ENCODE data around the gene COL5A1.

Gene COL5A1

DNA sequence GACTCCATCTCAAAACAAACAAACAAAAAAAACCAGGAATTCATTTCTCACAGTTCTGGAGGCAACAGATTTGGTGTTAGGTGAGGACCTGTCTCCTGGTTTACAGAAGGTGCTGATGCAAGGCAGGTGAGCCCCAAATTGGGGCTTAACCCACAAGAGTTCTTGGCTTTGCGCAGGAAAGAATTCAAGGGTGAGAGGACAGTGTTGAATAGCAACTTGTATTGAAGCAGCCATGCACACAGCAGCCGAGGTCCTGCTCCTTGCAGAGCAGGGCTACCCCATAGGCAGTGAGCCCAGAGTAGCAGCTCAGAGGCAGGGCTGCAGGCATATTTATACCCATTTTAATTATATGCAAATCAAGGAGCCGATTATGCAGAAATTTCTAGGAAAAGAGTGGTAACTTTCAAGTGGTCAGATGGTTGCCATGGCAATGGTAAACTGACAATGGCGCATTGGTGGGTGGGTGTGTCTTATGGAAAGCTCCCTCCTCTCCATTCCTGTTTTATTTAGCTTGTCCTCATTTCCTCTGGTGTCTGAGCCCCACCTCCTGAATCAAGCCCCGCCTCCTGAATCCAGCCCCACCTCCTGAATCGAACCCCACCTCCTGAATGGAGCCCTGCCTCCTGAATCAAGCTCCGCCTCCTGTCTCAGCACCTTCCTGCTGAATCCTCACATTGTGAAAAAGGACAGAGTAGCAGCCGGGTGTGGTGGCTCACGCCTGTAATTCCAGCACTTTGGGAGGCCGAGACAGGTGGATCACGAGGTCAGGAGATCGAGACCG, 34.5 kb upstream of the COL5A1 start:
- H3K9ac ChIP-seq: no peak overlapping the region
- no peak overlapping the region for H2AFZ ChIP-seq
- H3K27me3 ChIP-seq (ENCODE audit: control insufficient read depth, insufficient read depth, low read length): no peaks in the 10 kb centered on the region
- no peak overlapping the region for H3K4me3 ChIP-seq (ENCODE audit: low read depth, low read length)
- H3K9me3 ChIP-seq (ENCODE audit: control insufficient read depth, low read length): no peaks in the 10 kb centered on the region
- H3K79me2 ChIP-seq: no peaks in the 10 kb centered on the region
- TF ChIP-seq, protein P1, sequence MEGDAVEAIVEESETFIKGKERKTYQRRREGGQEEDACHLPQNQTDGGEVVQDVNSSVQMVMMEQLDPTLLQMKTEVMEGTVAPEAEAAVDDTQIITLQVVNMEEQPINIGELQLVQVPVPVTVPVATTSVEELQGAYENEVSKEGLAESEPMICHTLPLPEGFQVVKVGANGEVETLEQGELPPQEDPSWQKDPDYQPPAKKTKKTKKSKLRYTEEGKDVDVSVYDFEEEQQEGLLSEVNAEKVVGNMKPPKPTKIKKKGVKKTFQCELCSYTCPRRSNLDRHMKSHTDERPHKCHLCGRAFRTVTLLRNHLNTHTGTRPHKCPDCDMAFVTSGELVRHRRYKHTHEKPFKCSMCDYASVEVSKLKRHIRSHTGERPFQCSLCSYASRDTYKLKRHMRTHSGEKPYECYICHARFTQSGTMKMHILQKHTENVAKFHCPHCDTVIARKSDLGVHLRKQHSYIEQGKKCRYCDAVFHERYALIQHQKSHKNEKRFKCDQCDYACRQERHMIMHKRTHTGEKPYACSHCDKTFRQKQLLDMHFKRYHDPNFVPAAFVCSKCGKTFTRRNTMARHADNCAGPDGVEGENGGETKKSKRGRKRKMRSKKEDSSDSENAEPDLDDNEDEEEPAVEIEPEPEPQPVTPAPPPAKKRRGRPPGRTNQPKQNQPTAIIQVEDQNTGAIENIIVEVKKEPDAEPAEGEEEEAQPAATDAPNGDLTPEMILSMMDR (IDR thresholded peaks at IDR 0.05): no peak
- no peak overlapping the region for H3K4me2 ChIP-seq (ENCODE audit: low read length)
- H3K36me3 ChIP-seq (ENCODE audit: control insufficient read depth, insufficient read depth, low read length): no peaks in the 10 kb centered on the region
- H3K27ac ChIP-seq: no peak overlapping the region
- no peaks in the 10 kb centered on the region for H3K4me1 ChIP-seq

DNA sequence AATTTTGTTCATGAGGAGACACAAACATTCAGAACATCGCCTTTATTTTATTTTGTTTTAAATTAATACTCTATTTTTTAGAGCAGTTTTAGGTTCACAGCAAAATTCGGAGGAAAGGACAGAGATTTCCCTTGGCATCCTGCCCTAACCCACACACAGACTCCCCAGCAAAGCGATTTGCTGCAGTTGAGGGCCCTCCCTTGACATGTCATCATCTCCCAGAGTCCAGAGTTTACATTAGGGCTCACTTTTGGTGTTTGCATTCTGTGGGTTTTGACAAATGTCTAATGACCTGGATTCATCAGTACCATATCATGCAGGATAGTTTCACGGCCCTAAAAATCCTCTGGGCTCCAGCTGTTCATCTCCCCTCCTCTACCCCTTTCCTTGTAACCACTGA, 33.6 kb upstream of the COL5A1 start:
- TF ChIP-seq, protein P1 (IDR thresholded peaks at IDR 0.05): no peak
- no peak overlapping the region for H3K27ac ChIP-seq
- no peaks in the 10 kb centered on the region for H3K27me3 ChIP-seq (ENCODE audit: control insufficient read depth, insufficient read depth, low read length)
- no peak overlapping the region for H3K4me3 ChIP-seq (ENCODE audit: low read depth, low read length)
- H2AFZ ChIP-seq: no peak overlapping the region
- H3K36me3 ChIP-seq (ENCODE audit: control insufficient read depth, insufficient read depth, low read length): no peaks in the 10 kb centered on the region
- no peaks in the 10 kb centered on the region for H3K79me2 ChIP-seq
- H3K9ac ChIP-seq: no peak overlapping the region
- no peaks in the 10 kb centered on the region for H3K9me3 ChIP-seq (ENCODE audit: control insufficient read depth, low read length)
- no peak overlapping the region for H3K4me2 ChIP-seq (ENCODE audit: low read length)
- no peaks in the 10 kb centered on the region for H3K4me1 ChIP-seq

DNA sequence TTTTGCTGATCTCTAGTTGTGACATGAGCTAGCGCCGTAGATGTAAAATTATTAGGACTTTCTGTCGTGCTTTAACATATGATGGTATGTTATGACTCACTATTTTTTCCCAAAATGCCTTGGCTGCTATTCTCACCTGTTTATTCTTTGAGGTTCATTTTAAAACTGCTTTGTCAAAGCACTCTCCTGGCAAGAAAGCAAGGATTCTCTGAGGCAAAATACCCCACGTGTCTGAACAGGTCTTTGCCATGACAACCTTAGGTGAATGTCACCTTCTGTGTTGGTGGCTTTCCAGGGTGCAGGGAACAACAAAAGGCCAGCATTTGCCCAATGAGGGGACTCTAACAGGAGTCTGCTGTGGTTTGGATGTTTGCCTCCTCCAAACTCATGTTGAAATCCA, 30.6 kb upstream of the COL5A1 start:
- Histone ChIP-seq H3K9me3 (ENCODE audit: control insufficient read depth, low read length) (no peaks in the 10 kb centered on the region), H3K27me3 (ENCODE audit: control insufficient read depth, insufficient read depth, low read length) (no peaks in the 10 kb centered on the region), H3K4me1 (no peaks in the 10 kb centered on the region), H2AFZ (no peak overlapping the region), H3K4me3 (ENCODE audit: low read depth, low read length) (no peak overlapping the region), H3K9ac (no peak overlapping the region), H3K79me2 (no peaks in the 10 kb centered on the region), H3K36me3 (ENCODE audit: control insufficient read depth, insufficient read depth, low read length) (no peaks in the 10 kb centered on the region), H3K27ac (no peak overlapping the region), H3K4me2 (ENCODE audit: low read length) (no peak overlapping the region)
- TF ChIP-seq, protein P1 (IDR thresholded peaks at IDR 0.05): no peak

DNA sequence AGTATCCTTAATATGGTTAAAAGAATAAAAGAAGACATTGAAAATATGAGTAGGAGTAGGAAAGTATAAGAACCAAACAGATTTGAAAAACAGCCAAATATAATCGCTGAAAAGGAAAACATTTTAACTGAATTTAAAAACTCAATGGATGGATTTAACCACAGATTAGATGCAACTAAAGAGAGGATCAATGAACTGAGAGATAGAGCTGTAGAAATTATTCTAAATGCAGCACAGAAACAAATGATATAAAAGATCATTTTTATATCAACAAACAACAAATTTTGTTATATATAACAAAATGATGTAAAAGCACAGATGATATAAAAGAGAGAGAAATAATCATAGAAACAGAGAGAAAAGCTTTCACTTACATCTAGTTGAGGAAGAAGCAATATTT, 29.3 kb upstream of the COL5A1 start:
- Histone ChIP-seq H2AFZ (no peak overlapping the region), H3K4me2 (ENCODE audit: low read length) (no peak overlapping the region), H3K79me2 (no peaks in the 10 kb centered on the region), H3K4me3 (ENCODE audit: low read depth, low read length) (no peak overlapping the region), H3K9ac (no peak overlapping the region), H3K36me3 (ENCODE audit: control insufficient read depth, insufficient read depth, low read length) (no peaks in the 10 kb centered on the region), H3K4me1 (no peaks in the 10 kb centered on the region), H3K27ac (no peak overlapping the region), H3K9me3 (ENCODE audit: control insufficient read depth, low read length) (no peaks in the 10 kb centered on the region), H3K27me3 (ENCODE audit: control insufficient read depth, insufficient read depth, low read length) (no peaks in the 10 kb centered on the region)
- TF ChIP-seq, protein P1 (IDR thresholded peaks at IDR 0.05): no peak

DNA sequence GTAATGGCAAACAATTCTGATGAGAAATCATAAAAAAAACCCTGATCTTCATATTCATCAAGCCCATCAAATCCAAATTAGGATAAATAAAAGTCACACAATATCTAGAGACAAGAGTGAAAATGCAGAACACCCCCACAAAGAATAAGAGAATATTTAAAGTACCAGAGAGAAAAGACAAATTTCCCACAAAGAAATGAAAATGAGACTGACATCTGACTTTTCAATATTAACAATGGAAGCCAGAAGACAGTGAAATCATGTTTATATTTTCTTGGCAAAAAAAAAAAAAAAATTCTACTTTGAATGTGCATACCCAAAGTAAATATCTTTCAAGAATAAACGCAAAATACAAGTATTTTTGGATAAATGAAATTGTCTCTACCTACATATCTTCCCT, 28.9 kb upstream of the COL5A1 start:
- Histone ChIP-seq H3K27ac (no peak overlapping the region), H3K9ac (no peak overlapping the region), H3K4me2 (ENCODE audit: low read length) (no peak overlapping the region), H3K27me3 (ENCODE audit: control insufficient read depth, insufficient read depth, low read length) (no peaks in the 10 kb centered on the region), H3K79me2 (no peaks in the 10 kb centered on the region), H3K36me3 (ENCODE audit: control insufficient read depth, insufficient read depth, low read length) (no peaks in the 10 kb centered on the region), H3K4me3 (ENCODE audit: low read depth, low read length) (no peak overlapping the region), H2AFZ (no peak overlapping the region), H3K9me3 (ENCODE audit: control insufficient read depth, low read length) (no peaks in the 10 kb centered on the region), H3K4me1 (no peaks in the 10 kb centered on the region)
- TF ChIP-seq, protein P1 (IDR thresholded peaks at IDR 0.05): no peak
